HG03095 (cell line): ENCODE results near the gene LRRC61.

ENCODE experiments used
- ATAC-seq: cut with Tn5 transposase; IDR thresholded peaks from one replicate; pipeline ENCODE4 v1.9.1; 2021; ENCODE audit warnings: moderate library complexity; ENCODE audit not compliant: unreplicated experiment

Gene LRRC61

GRCh38 chr7:150368884-150369747 is 46.0 kb downstream of the LRRC61 start:
- peak; percentile 39 for ATAC-seq

GRCh38 chr7:150369748-150370501 is 46.8 kb downstream of the LRRC61 start:
- no peak for ATAC-seq

GRCh38 chr7:150370612-150371071 is 47.5 kb downstream of the LRRC61 start:
- ATAC-seq: no peak

- no peak for ATAC-seq
Observed at GRCh38 chr7:150371131-150371995, 48.2 kb downstream of the LRRC61 start.

- ATAC-seq: no peak
Observed at GRCh38 chr7:150371996-150372270, 48.8 kb downstream of the LRRC61 start.

- ATAC-seq: no peak
Observed at GRCh38 chr7:150372271-150373048, 49.3 kb downstream of the LRRC61 start.

- no peak for ATAC-seq
Observed at GRCh38 chr7:150373049-150373801, 50.1 kb downstream of the LRRC61 start.

GRCh38 chr7:150374026-150374425 is 50.9 kb downstream of the LRRC61 start:
- no peak for ATAC-seq

- ATAC-seq: no peak
Observed at GRCh38 chr7:150374472-150374871, 51.3 kb downstream of the LRRC61 start.

GRCh38 chr7:150375662-150376521 is 52.7 kb downstream of the LRRC61 start:
- no peak for ATAC-seq

GRCh38 chr7:150376560-150376959 is 53.4 kb downstream of the LRRC61 start:
- ATAC-seq: no peak

- ATAC-seq: no peak
Observed at GRCh38 chr7:150377196-150377595, 54.0 kb downstream of the LRRC61 start.

- ATAC-seq: no peak
Observed at GRCh38 chr7:150377635-150378034, 54.5 kb downstream of the LRRC61 start.

- ATAC-seq: no peak
Observed at GRCh38 chr7:150378115-150378852, 55.1 kb downstream of the LRRC61 start.

GRCh38 chr7:150378853-150379440 is 55.8 kb downstream of the LRRC61 start, which contains the start of gene ZNF775:
ZNF775 (plus strand) TSS chr7:150379330; CDS start chr7:150388471, 9,141 bp downstream.
- ATAC-seq: peak; percentile 73

GRCh38 chr7:150379441-150380379 is 56.6 kb downstream of the LRRC61 start:
- ATAC-seq: no peak

- peak; percentile 21 for ATAC-seq
Observed at GRCh38 chr7:150380463-150380862, 57.3 kb downstream of the LRRC61 start.
